ENCODE results near the gene WDFY2.
"Not testable (repeated sequence)": the region's sequence is repeated elsewhere in the genome, so short reads cannot be mapped to it uniquely, and the experiment has no call there.

Gene WDFY2

GRCh38 chr13:51632591-51633362, 48.5 kb downstream of the WDFY2 start:
- no peak for DNase-seq

GRCh38 chr13:51635137-51635878, 51.0 kb downstream of the WDFY2 start:
- DNase-seq = no peak

GRCh38 chr13:51636349-51636890, 52.2 kb downstream of the WDFY2 start:
- DNase-seq = no peak

DNA sequence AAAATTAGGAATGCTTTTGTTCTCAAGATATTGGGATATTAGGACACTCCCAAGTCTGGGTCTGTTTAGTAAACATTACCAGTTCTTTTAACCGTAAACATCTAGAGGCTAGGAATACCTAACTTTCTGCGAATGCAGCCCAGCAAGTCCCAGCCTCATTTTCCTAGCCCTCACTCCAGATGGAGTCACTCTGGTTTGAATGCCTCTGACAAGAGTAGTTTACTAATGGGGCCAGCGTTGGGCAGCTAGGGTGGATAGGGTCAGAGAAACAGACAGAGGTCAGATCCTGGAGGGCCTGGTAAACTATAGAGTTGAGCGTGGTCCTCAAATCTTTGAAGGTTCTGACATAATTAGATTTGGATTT, 53.6 kb downstream of the WDFY2 start:
- DNase-seq = no peak

DNA sequence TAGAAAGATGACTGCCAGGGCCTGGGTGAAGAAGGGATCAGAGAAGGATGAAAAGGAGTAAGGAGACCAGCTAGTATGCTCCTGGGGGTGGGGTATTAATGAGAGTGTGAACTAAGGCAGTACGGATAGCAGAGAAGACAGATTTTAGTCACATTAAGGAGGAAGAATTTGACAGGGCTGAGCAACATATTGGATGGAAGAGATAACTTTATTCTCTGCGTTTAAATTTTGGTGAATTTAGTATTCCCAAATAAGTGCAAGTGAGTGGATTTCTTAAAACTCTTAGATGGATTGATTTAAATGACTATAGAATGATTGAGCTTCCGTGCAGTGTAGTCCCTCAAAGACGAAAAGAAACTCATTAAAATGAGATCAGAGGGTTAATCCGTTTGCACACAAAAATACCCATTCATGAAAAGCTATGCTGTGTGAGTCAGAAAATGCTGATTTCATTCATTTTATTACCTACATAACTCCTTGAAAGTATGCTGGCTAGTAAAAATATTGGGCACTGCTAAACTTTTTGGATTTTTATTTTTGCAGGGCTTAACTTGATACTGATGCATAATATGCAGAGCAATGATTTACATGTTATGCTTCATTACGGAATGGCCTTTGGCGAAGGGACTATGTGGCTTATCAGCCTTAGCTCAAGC, 54.1 kb downstream of the WDFY2 start:
- DNase-seq = peak; percentile 70

DNA sequence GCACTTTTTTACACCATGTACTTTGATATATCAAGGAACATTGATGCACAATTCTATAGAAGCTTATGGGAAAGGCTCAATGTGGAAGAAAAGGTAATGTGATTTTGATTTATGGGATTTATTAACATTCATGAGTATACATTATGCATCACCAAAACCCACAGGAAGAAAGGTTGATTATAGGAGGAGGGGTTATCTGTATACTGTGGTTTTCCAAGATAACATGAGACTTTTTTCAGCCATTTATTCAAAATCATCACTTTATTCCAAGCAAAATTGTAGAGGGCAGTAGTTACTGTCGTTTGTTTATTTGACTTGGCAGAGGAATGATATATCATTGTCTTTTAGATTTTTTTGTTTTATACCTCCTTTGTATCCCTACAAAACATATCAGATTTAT, 54.9 kb downstream of the WDFY2 start:
- no peak for DNase-seq

DNA sequence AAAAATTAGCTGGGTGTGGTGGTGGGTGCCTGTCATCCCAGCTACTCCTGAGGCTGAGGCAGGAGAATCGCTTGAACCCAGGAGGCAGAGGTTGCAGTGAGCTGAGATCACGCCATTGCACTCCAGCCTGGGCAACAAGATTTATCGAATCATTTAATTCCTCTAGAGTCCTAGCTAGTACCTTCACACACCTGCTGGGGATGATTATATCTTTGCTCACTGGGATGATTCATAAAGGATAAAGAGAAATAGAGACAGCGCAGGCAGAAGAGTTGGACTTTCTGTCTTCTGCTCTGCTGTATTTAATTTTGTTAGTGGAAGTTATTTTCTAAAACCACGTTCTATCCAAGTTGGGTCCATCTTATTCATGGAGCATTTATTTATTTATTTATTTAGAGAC, 56.4 kb downstream of the WDFY2 start:
- not testable (repeated sequence) for DNase-seq

GRCh38 chr13:51643105-51643881, 59.0 kb downstream of the WDFY2 start:
- peak; percentile 98 for DNase-seq

- DNase-seq = peak; percentile 92
Observed at GRCh38 chr13:51643882-51644281, 59.6 kb downstream of the WDFY2 start.

- DNase-seq = peak; percentile 18
Observed at GRCh38 chr13:51644654-51645053, 60.4 kb downstream of the WDFY2 start.

GRCh38 chr13:51645154-51645650, 60.9 kb downstream of the WDFY2 start:
- DNase-seq = peak; percentile 36

GRCh38 chr13:51645761-51646670, 61.8 kb downstream of the WDFY2 start:
- DNase-seq = no peak

GRCh38 chr13:51647067-51647466, 62.8 kb downstream of the WDFY2 start:
- no peak for DNase-seq

GRCh38 chr13:51652193-51652592, 67.9 kb downstream of the WDFY2 start:
- not testable (repeated sequence) for DNase-seq

GRCh38 chr13:51659276-51660127, 75.2 kb downstream of the WDFY2 start:
- DNase-seq = no peak

GRCh38 chr13:51660813-51661212, 76.6 kb downstream of the WDFY2 start:
- no peak for DNase-seq

GRCh38 chr13:51663973-51664957, 80.0 kb downstream of the WDFY2 start:
- no peak for DNase-seq

GRCh38 chr13:51665456-51665855, 81.2 kb downstream of the WDFY2 start:
- no peak for DNase-seq

DNA sequence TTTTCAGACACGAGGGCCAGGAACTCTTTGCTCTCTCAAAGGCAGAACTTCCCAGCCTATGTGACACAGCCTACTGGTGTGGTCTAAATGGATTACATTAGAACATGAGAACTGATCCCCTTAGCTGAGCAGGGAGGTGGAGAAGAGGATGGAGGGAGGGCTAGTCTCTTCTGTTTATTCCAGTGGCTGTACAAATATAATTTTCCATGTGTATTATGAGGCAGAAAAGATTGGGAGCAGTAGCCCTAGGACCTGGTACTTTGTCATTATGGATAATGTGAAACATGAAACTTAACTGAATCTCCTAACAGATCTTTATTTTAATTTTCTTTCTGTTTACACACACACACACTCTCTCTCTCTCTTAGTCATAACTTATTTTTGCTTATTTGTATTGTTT, 82.1 kb downstream of the WDFY2 start:
- DNase-seq = no peak

Data from EL (cell line).